Retinal pigment epithelial cell (primary cell): ENCODE data around the gene SLC12A7.
"Not testable (repeated sequence)": the region's sequence is repeated elsewhere in the genome, so short reads cannot be mapped to it uniquely, and the experiment has no call there.

Experiments
- DNase-seq: peaks from one replicate; pipeline ENCODE4 v3.0.0-alpha.2; 2010; ENCODE audit warnings: low read depth
- H3K4me3 ChIP-seq: 2 replicates; pipeline ENCODE4 v1.5.1; 2011; ENCODE audit warnings: mild to moderate bottlenecking, low read length, control low read depth, moderate library complexity
- CTCF ChIP-seq: conservative IDR thresholded peaks from 2 replicates; pipeline ENCODE4 v1.5.1; 2011; ENCODE audit warnings: low read depth, low read length, control low read depth, inconsistent platforms

Gene SLC12A7

GRCh38 chr5:1030801-1031271 lies 81.0 kb downstream of the SLC12A7 start:
- H3K4me3 ChIP-seq = no peak overlapping the region
- no peak for TF ChIP-seq CTCF
- DNase-seq = no peak

GRCh38 chr5:1029945-1030625 lies 81.8 kb downstream of the SLC12A7 start:
- no peak overlapping the region for H3K4me3 ChIP-seq
- no peak for TF ChIP-seq CTCF
- no peak for DNase-seq

- H3K4me3 ChIP-seq = no peak overlapping the region
- no peak for DNase-seq
- no peak for TF ChIP-seq CTCF
Observed at GRCh38 chr5:1029282-1029944, 82.5 kb downstream of the SLC12A7 start.

- TF ChIP-seq CTCF = no peak
- no peak for DNase-seq
Observed at GRCh38 chr5:1028481-1029281, 83.2 kb downstream of the SLC12A7 start.

GRCh38 chr5:1027631-1028441 lies 84.0 kb downstream of the SLC12A7 start:
- no peak overlapping the region for H3K4me3 ChIP-seq
- DNase-seq = no peak
- no peak for TF ChIP-seq CTCF

More at GRCh38 chr5:1028481-1029281, 83.2 kb downstream of the SLC12A7 start:
- H3K4me3 ChIP-seq = no peak overlapping the region

- no peak for DNase-seq
- no peak for TF ChIP-seq CTCF
- no peak overlapping the region for H3K4me3 ChIP-seq
Observed at GRCh38 chr5:1026700-1027621, 84.9 kb downstream of the SLC12A7 start.

- DNase-seq, H3K4me3 ChIP-seq: not testable (repeated sequence)
Observed at GRCh38 chr5:1021969-1022336, 89.9 kb downstream of the SLC12A7 start.
